GM18526 (cell line): ENCODE measurements around the gene GKN2.

Experiments used
- POLR2A ChIP-seq: IDR thresholded peaks from 3 replicates; pipeline ENCODE4 v1.6.1; 2011; ENCODE audit not compliant: insufficient read length; ENCODE audit errors: extremely low read depth

Gene GKN2

GRCh38 chr2:68936889-68937288 is 15.8 kb downstream of the GKN2 start:
- no peak for TF ChIP-seq POLR2A

GRCh38 chr2:68936427-68936826 is 16.3 kb downstream of the GKN2 start:
- TF ChIP-seq POLR2A = no peak

- no peak for TF ChIP-seq POLR2A
These were observed 17.2 kb downstream of the GKN2 start for GRCh38 chr2:68935471-68935870.

- TF ChIP-seq POLR2A = no peak
These were observed 18.7 kb downstream of the GKN2 start for GRCh38 chr2:68934021-68934420.

GRCh38 chr2:68932402-68932801 is 20.3 kb downstream of the GKN2 start:
- no peak for TF ChIP-seq POLR2A

- no peak for TF ChIP-seq POLR2A
These were observed 20.9 kb downstream of the GKN2 start for GRCh38 chr2:68931799-68932198.

- TF ChIP-seq POLR2A = no peak
These were observed 21.5 kb downstream of the GKN2 start for GRCh38 chr2:68931149-68931711.

GRCh38 chr2:68926796-68927195 is 25.9 kb downstream of the GKN2 start:
- TF ChIP-seq POLR2A = no peak

GRCh38 chr2:68925295-68925896 is 27.3 kb downstream of the GKN2 start:
- TF ChIP-seq POLR2A = no peak

- TF ChIP-seq POLR2A = no peak
These were observed 31.0 kb downstream of the GKN2 start for GRCh38 chr2:68921646-68922045.

- TF ChIP-seq POLR2A = no peak
These were observed 32.1 kb downstream of the GKN2 start for GRCh38 chr2:68920481-68921170.

- TF ChIP-seq POLR2A = no peak
These were observed 34.2 kb downstream of the GKN2 start for GRCh38 chr2:68918497-68918896.

- TF ChIP-seq POLR2A = no peak
These were observed 35.5 kb downstream of the GKN2 start for GRCh38 chr2:68917034-68917718.

GRCh38 chr2:68916226-68916625 is 36.5 kb downstream of the GKN2 start:
- TF ChIP-seq POLR2A = no peak

GRCh38 chr2:68915393-68915792 is 37.3 kb downstream of the GKN2 start:
- no peak for TF ChIP-seq POLR2A

- no peak for TF ChIP-seq POLR2A
These were observed 39.3 kb downstream of the GKN2 start for GRCh38 chr2:68913359-68913758.

GRCh38 chr2:68912732-68913131 is 40.0 kb downstream of the GKN2 start:
- TF ChIP-seq POLR2A = no peak

- TF ChIP-seq POLR2A = no peak
These were observed 40.6 kb downstream of the GKN2 start for GRCh38 chr2:68912111-68912510.
